GM18508 (cell line): ENCODE results near the gene TMCO1.
"Not testable (repeated sequence)": the region's sequence is repeated elsewhere in the genome, so short reads cannot be mapped to it uniquely, and the experiment has no call there.

ENCODE experiments used
- ATAC-seq: cut with Tn5 transposase; IDR thresholded peaks from one replicate; pipeline ENCODE4 v1.9.1; 2021; ENCODE audit warnings: moderate number of reproducible peaks; ENCODE audit not compliant: insufficient read depth, unreplicated experiment

The TMCO1 gene

GRCh38 chr1:165688046-165688445 lies 80.6 kb downstream of the TMCO1 start:
- no peak for ATAC-seq

DNA sequence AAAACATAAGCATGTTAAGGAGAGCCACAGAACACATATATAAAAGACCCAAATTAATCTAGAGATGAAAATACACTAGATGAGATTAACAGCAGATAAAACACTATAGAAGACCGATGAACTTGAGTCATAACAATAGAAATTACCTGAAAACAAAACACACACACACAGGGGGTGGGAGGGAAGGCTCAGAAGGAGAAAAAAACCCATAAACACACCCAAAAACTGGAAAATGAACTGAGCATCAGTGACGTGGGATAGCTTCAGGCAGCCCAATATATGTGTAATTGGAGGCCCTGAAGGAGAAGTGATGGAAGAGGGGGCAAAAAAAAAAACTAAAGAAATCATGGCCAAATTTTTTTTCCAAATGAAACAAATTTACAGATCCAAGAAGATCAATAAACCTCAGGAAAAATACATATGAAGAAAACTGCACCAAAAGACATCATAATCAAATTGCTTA lies 81.7 kb downstream of the TMCO1 start:
- no peak for ATAC-seq

- ATAC-seq, result no peak
These were observed 82.3 kb downstream of the TMCO1 start for GRCh38 chr1:165686121-165686970.

DNA sequence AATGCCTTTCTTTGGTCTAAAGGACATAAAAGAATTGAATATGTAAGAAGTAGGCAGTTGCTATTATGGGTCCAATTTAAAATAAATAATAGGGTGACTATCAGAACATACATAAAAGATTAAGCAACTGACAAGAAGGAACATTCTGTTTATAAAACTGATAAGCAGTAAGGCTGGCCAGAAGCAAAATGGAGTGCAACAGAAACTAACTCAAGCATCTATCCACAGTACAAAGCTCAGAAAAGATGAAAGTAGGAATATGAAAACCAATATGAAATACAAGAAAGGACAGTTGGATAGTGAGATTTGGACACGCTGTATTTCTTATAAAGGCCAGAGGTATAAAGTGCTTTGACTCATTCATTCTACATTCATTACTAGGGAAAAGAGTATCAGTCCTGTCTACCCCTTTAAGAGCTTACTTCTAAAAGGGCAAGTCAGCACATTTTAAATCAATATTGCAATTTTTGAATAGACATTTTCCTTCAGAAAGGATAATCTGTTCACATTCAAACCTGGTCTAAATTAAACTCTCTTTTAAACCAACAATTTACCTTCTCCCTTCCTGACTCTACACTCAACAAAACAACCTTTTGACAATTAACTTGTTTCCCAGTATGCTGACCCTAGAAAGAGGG lies 84.7 kb downstream of the TMCO1 start:
- ATAC-seq, result no peak

GRCh38 chr1:165680773-165681172 lies 87.9 kb downstream of the TMCO1 start:
- ATAC-seq, result not testable (repeated sequence)

DNA sequence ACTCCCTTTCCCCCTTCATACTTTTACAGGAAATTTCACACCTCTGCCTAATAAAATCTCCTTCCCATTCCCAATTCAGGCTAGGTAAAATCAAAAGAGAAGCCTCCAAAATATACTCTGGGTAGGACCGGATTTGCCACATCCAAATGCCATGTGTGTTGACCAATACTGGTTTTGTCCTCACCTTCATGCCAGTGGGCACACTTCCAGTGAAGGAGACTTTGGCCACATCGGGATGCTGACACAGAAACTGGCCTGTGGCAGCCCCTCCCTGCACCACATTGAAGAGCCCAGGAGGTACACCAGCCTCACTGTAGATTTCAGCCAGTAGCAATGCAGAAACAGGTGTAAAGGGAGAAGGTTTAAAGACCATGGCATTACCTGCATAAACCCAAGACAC lies 88.4 kb downstream of the TMCO1 start:
- ATAC-seq, result no peak

DNA sequence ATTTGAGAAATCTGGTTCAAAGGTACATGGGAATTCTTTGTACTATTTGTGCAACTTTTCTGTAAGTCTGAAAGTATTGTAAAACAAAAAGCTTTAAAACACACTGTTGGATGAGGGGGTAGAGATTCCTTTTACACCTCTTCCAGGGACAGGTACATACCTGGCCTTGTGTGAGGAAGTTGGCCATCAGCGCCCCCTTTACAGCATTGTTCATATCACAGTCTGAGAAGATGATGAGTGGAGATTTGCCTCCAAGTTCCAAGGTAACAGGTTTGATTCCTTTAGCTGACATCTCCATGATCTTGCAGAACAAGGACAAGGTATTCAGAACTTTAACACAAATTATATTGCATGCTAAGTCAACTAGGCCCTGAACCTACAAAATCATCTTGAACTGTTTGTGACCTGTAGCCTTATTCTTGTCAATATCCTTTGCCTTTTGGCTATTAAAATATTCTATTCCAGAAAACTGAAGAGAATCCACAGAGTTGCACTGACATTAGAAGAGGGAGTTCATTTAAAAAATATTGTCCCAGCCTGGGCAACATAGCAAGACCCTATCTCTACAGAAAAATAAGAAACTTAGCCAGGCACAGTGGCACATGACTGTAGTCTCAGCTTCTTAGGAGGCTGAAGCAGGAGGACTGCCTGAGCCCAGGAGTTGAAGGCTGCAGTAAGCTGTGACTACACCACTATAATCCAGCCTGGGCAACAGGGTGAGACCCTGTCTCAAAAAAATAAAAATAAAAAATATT lies 89.2 kb downstream of the TMCO1 start:
- ATAC-seq, result no peak

DNA sequence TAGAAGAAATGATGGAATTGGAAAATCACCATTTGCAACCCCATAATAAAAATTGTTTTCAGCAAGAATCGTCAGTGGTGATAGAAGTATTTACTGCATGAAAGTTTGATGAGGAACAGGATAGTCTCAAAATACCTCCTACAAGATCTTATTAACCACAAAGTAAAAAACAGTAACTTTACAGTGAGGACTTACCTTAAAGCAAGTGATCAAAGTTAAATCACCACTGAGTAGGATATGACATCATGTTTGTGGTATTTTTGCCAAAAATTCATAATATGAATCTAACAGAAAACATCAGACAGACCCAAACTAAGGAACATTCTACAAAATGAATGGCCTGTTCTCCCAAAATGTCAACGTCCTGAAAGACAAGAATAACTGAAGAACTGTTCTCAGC lies 90.2 kb downstream of the TMCO1 start:
- ATAC-seq, result no peak
